ENCODE data around the gene CNPY1. TPM values are rescaled to one million over a fixed set of nuclear protein-coding genes. Genes with fewer than 3 reads are reported as not detected.

Gene CNPY1
- total and polyA plus RNA-seq, 4 donors: not detected

- peak; percentile 27 to 59 (median 44) for DNase-seq
- no peak overlapping the region for H3K4me3 ChIP-seq
- no peak overlapping the region for H3K9ac ChIP-seq (ENCODE audit: insufficient read depth in 1 of 2, low read length in 2 of 2)
- 2 to 5% methylated on average over 62 to 68 of the region's 68 CpGs for WGBS, 2 donors
- peaks cover 4 to 98% (median 88%) of the 10 kb centered on the region in 3 donors for H3K27me3 ChIP-seq (ENCODE audit: control insufficient read depth in 3 of 3, insufficient read depth in 3 of 3, low read length in 2 of 3)
- H3K4me1 ChIP-seq (ENCODE audit: control insufficient read depth in 5 of 5, insufficient read depth in 5 of 5, low read length in 5 of 5): peaks cover 0 to 11% (median 0%) of the 10 kb centered on the region in 5 donors
- no peak for ATAC-seq (ENCODE audit: insufficient read depth, low FRiP score)
- no peak overlapping the region for H3K27ac ChIP-seq (ENCODE audit: low read depth in 1 of 2, low read length in 1 of 2)
- H3K9me3 ChIP-seq (ENCODE audit: control insufficient read depth in 4 of 4, insufficient read depth in 3 of 4, low read length in 3 of 4): peaks cover 0 to 9% (median 0%) of the 10 kb centered on the region in 4 donors
- H3K36me3 ChIP-seq (ENCODE audit: control insufficient read depth in 4 of 4, insufficient read depth in 4 of 4, low read length in 4 of 4): no peaks in the 10 kb centered on the region
- TF ChIP-seq CTCF (IDR thresholded peaks at IDR 0.05; ENCODE audit: control extremely low read depth, extremely low read depth): no peak
These were observed 36.4 kb downstream of the CNPY1 start for GRCh38 chr7:155509725-155510551.

- TF ChIP-seq CTCF (IDR thresholded peaks at IDR 0.05; ENCODE audit: control extremely low read depth, extremely low read depth): no peak
- Histone ChIP-seq H3K9ac (ENCODE audit: insufficient read depth in 1 of 2, low read length in 2 of 2) (no peak overlapping the region), H3K9me3 (ENCODE audit: control insufficient read depth in 4 of 4, insufficient read depth in 3 of 4, low read length in 3 of 4) (peaks cover 0 to 9% (median 0%) of the 10 kb centered on the region in 4 donors), H3K4me3 (no peak overlapping the region), H3K4me1 (ENCODE audit: control insufficient read depth in 5 of 5, insufficient read depth in 5 of 5, low read length in 5 of 5) (peaks cover 0 to 11% (median 0%) of the 10 kb centered on the region in 5 donors), H3K27me3 (ENCODE audit: control insufficient read depth in 3 of 3, insufficient read depth in 3 of 3, low read length in 2 of 3) (peaks cover 4 to 100% (median 90%) of the 10 kb centered on the region in 3 donors), H3K36me3 (ENCODE audit: control insufficient read depth in 4 of 4, insufficient read depth in 4 of 4, low read length in 4 of 4) (no peaks in the 10 kb centered on the region), H3K27ac (ENCODE audit: low read depth in 1 of 2, low read length in 1 of 2) (no peak overlapping the region)
- ATAC-seq (ENCODE audit: insufficient read depth, low FRiP score) (no peak), DNase-seq (peak in 1 of 3 donors; percentile 3)
- 3 to 7% methylated on average over 15 to 16 of the region's 16 CpGs for WGBS, 2 donors
These were observed 37.0 kb downstream of the CNPY1 start for GRCh38 chr7:155509359-155509724.

- peaks cover 0 to 11% (median 0%) of the 10 kb centered on the region in 5 donors for H3K4me1 ChIP-seq (ENCODE audit: control insufficient read depth in 5 of 5, insufficient read depth in 5 of 5, low read length in 5 of 5)
- H3K4me3 ChIP-seq: no peak overlapping the region
- 10% methylated on average over 29 of the region's 29 CpGs for WGBS, 2 donors
- DNase-seq (peak in 2 of 3 donors; percentile 11 to 42), ATAC-seq (ENCODE audit: insufficient read depth, low FRiP score) (no peak)
- peaks cover 0 to 9% (median 0%) of the 10 kb centered on the region in 4 donors for H3K9me3 ChIP-seq (ENCODE audit: control insufficient read depth in 4 of 4, insufficient read depth in 3 of 4, low read length in 3 of 4)
- H3K36me3 ChIP-seq (ENCODE audit: control insufficient read depth in 4 of 4, insufficient read depth in 4 of 4, low read length in 4 of 4): no peaks in the 10 kb centered on the region
- no peak overlapping the region for H3K27ac ChIP-seq (ENCODE audit: low read depth in 1 of 2, low read length in 1 of 2)
- H3K27me3 ChIP-seq (ENCODE audit: control insufficient read depth in 3 of 3, insufficient read depth in 3 of 3, low read length in 2 of 3): peaks cover 4 to 100% (median 89%) of the 10 kb centered on the region in 3 donors
- H3K9ac ChIP-seq (ENCODE audit: insufficient read depth in 1 of 2, low read length in 2 of 2): no peak overlapping the region
- no peak for TF ChIP-seq CTCF (IDR thresholded peaks at IDR 0.05; ENCODE audit: control extremely low read depth, extremely low read depth)
These were observed 37.7 kb downstream of the CNPY1 start for GRCh38 chr7:155508376-155509358.
